Mesenchymal stem cell (in vitro differentiated cells and primary cell): ENCODE data around the gene AKAP7.

Experiments used
- DNase-seq: peaks from one replicate; pipeline ENCODE4 v3.0.0-alpha.2; 2013
- H2AFZ ChIP-seq: one replicate; pipeline ENCODE4 v1.6.1; 2013; ENCODE audit warnings: low read depth, mild to moderate bottlenecking, control low read depth, inconsistent platforms, low read length, moderate library complexity
- H2AK5ac ChIP-seq: 2 replicates; pipeline ENCODE4 v1.6.1; 2013; ENCODE audit warnings: low read length, moderate library complexity, mild to moderate bottlenecking, inconsistent platforms; ENCODE audit not compliant: severe bottlenecking
- H2BK120ac ChIP-seq: one replicate; pipeline ENCODE4 v1.6.1; 2013; ENCODE audit warnings: low read depth, mild to moderate bottlenecking, inconsistent platforms, low read length, moderate library complexity
- H2BK12ac ChIP-seq, 2 experiments: one replicate each; pipeline ENCODE4 v1.6.1; 2013; ENCODE audit warnings: inconsistent platforms in 2 of 2, low read length in 2 of 2, mild to moderate bottlenecking in 2 of 2, moderate library complexity in 2 of 2, control low read depth in 1 of 2
- H2BK15ac ChIP-seq: one replicate; pipeline ENCODE4 v1.6.1; 2013; ENCODE audit warnings: mild to moderate bottlenecking, low read depth, inconsistent platforms; ENCODE audit not compliant: poor library complexity, severe bottlenecking
- H2BK5ac ChIP-seq: 2 replicates; pipeline ENCODE4 v1.6.1; 2013; ENCODE audit warnings: low read depth, mild to moderate bottlenecking, low read length, control low read depth, inconsistent platforms; ENCODE audit not compliant: poor library complexity, severe bottlenecking
- H3K14ac ChIP-seq, 2 experiments: one replicate each; pipeline ENCODE4 v1.6.1; 2013; ENCODE audit warnings: inconsistent platforms in 2 of 2, low read length in 2 of 2, control low read depth in 1 of 2, mild to moderate bottlenecking in 1 of 2, moderate library complexity in 1 of 2
- H3K18ac ChIP-seq, 2 experiments: one replicate each; pipeline ENCODE4 v1.6.1; 2013; ENCODE audit warnings: inconsistent platforms in 2 of 2, low read length in 2 of 2, control low read depth in 1 of 2, low read depth in 1 of 2, mild to moderate bottlenecking in 1 of 2
- H3K23ac ChIP-seq, 2 experiments: one replicate each; pipeline ENCODE4 v1.6.1; 2013; ENCODE audit warnings: inconsistent platforms in 2 of 2, low read length in 2 of 2, mild to moderate bottlenecking in 2 of 2, moderate library complexity in 2 of 2, control low read depth in 1 of 2
- H3K27ac ChIP-seq: 2 replicates; pipeline ENCODE4 v1.5.1; 2013; ENCODE audit warnings: mild to moderate bottlenecking, moderate library complexity, low read length, control low read depth, inconsistent platforms; ENCODE audit not compliant: poor library complexity, severe bottlenecking
- H3K27me3 ChIP-seq, 2 experiments: 2 replicates each; pipeline versions ENCODE4 v1.6.1 to v1.7.0; 2013; ENCODE audit warnings: low read length in 2 of 2, mild to moderate bottlenecking in 2 of 2, moderate library complexity in 2 of 2, control low read depth in 1 of 2, inconsistent platforms in 1 of 2; ENCODE audit not compliant: control insufficient read depth in 1 of 2, insufficient read depth in 1 of 2
- H3K36me3 ChIP-seq, 2 experiments: 2 replicates each; pipeline versions ENCODE4 v1.6.1 to v1.7.0; 2013; ENCODE audit warnings: low read length in 2 of 2, control low read depth in 1 of 2, inconsistent platforms in 1 of 2, low read depth in 1 of 2, mild to moderate bottlenecking in 1 of 2; ENCODE audit not compliant: insufficient read depth in 2 of 2, control insufficient read depth in 1 of 2
- H3K4ac ChIP-seq, 2 experiments: one replicate each; pipeline ENCODE4 v1.6.1; 2013; ENCODE audit warnings: inconsistent platforms in 2 of 2, low read length in 2 of 2, mild to moderate bottlenecking in 2 of 2, moderate library complexity in 2 of 2, control low read depth in 1 of 2, low read depth in 1 of 2
- H3K4me1 ChIP-seq: 2 replicates; pipeline ENCODE4 v1.6.1; 2013; ENCODE audit warnings: low read depth, low read length, control low read depth; ENCODE audit not compliant: control insufficient read depth, insufficient read depth
- H3K4me2 ChIP-seq: 2 replicates; pipeline ENCODE4 v1.6.1; 2013; ENCODE audit warnings: low read length, mild to moderate bottlenecking, inconsistent platforms; ENCODE audit not compliant: poor library complexity, severe bottlenecking
- H3K4me3 ChIP-seq, 2 experiments: 2 replicates each; pipeline versions ENCODE4 v1.5.1 to v1.7.0; 2013; ENCODE audit warnings: low read length in 2 of 2, mild to moderate bottlenecking in 2 of 2, control low read depth in 1 of 2, low read depth in 1 of 2; ENCODE audit not compliant: insufficient read depth in 1 of 2
- H3K79me1 ChIP-seq: replicated peaks from 2 replicates; pipeline ENCODE4 v1.6.1; 2013; ENCODE audit warnings: mild to moderate bottlenecking, control low read depth, low read length, inconsistent platforms; ENCODE audit not compliant: poor library complexity, severe bottlenecking
- H3K9ac ChIP-seq: 2 replicates; pipeline ENCODE4 v1.7.0; 2013; ENCODE audit warnings: mild to moderate bottlenecking, low read length, moderate library complexity
- H3K9me3 ChIP-seq: 2 replicates; pipeline ENCODE4 v1.7.0; 2013; ENCODE audit warnings: mild to moderate bottlenecking, low read length; ENCODE audit not compliant: control insufficient read depth
- H4K8ac ChIP-seq: one replicate; pipeline ENCODE4 v1.6.1; 2013; ENCODE audit warnings: inconsistent platforms, mild to moderate bottlenecking, low read length, moderate library complexity
- H4K91ac ChIP-seq: one replicate; pipeline ENCODE4 v1.6.1; 2013; ENCODE audit warnings: mild to moderate bottlenecking, low read length, inconsistent platforms
- WGBS: methylation state at CpG from one replicate; pipeline ENCODE4 v1.1.7; 2013; ENCODE audit warnings: mixed read lengths; 5-methylcytosine and 5-hydroxymethylcytosine counted together

AKAP7 gene

GRCh38 chr6:131173680-131174079 lies 38.4 kb downstream of the AKAP7 start:
- no peak for DNase-seq
- H3K4me3 ChIP-seq: no peak overlapping the region
- no peaks in the 10 kb centered on the region for H3K9me3 ChIP-seq
- no peak overlapping the region for H3K4ac ChIP-seq
- H2AK5ac ChIP-seq: no peak overlapping the region
- peaks cover 2% of the 10 kb centered on the region for H3K4me1 ChIP-seq
- H3K36me3 ChIP-seq: no peaks in the 10 kb centered on the region
- no peak overlapping the region for H4K91ac ChIP-seq
- no peak overlapping the region for H3K9ac ChIP-seq
- H2BK5ac ChIP-seq: no peak overlapping the region
- no peak overlapping the region for H3K18ac ChIP-seq
- WGBS: 60% methylated on average over 1 of the region's 1 CpG
- H3K27ac ChIP-seq: no peak overlapping the region
- no peak overlapping the region for H4K8ac ChIP-seq
- no peak overlapping the region for H3K14ac ChIP-seq
- no peaks in the 10 kb centered on the region for H3K27me3 ChIP-seq
- no peaks in the 10 kb centered on the region for H3K79me1 ChIP-seq
- no peak overlapping the region for H3K4me2 ChIP-seq
- H2BK12ac ChIP-seq: no peak overlapping the region
- no peak overlapping the region for H2BK120ac ChIP-seq
- no peak overlapping the region for H2AFZ ChIP-seq
- H3K23ac ChIP-seq: no peak overlapping the region
- H2BK15ac ChIP-seq: no peak overlapping the region

- no peak overlapping the region for H2BK12ac ChIP-seq
- H2AFZ ChIP-seq: no peak overlapping the region
Measured at GRCh38 chr6:131175564-131175963, 40.3 kb downstream of the AKAP7 start.

GRCh38 chr6:131177996-131178395 lies 42.7 kb downstream of the AKAP7 start:
- H2BK120ac ChIP-seq: no peak overlapping the region
- H3K36me3 ChIP-seq: no peaks in the 10 kb centered on the region
- H3K27me3 ChIP-seq: no peaks in the 10 kb centered on the region
- H4K8ac ChIP-seq: no peak overlapping the region
- H3K18ac ChIP-seq: no peak overlapping the region
- H3K23ac ChIP-seq: no peak overlapping the region
- no peak overlapping the region for H2BK12ac ChIP-seq
- H3K79me1 ChIP-seq: no peaks in the 10 kb centered on the region
- H2BK15ac ChIP-seq: no peak overlapping the region
- H3K4me3 ChIP-seq: no peak overlapping the region
- H2AFZ ChIP-seq: no peak overlapping the region
- H2AK5ac ChIP-seq: no peak overlapping the region
- H4K91ac ChIP-seq: no peak overlapping the region
- no peak overlapping the region for H3K4me2 ChIP-seq
- no peak overlapping the region for H3K27ac ChIP-seq
- H2BK5ac ChIP-seq: no peak overlapping the region
- no peak overlapping the region for H3K14ac ChIP-seq
- no peak overlapping the region for H3K9ac ChIP-seq
- no peaks in the 10 kb centered on the region for H3K9me3 ChIP-seq
- 92% methylated on average over 6 of the region's 6 CpGs for WGBS
- peaks cover under 1% of the 10 kb centered on the region for H3K4me1 ChIP-seq
- H3K4ac ChIP-seq: no peak overlapping the region
- no peak for DNase-seq

More at GRCh38 chr6:131175564-131175963, 40.3 kb downstream of the AKAP7 start:
- Histone ChIP-seq H3K4me1 (peaks cover 2% of the 10 kb centered on the region), H2BK5ac (no peak overlapping the region), H2AK5ac (no peak overlapping the region), H3K23ac (no peak overlapping the region), H3K9ac (no peak overlapping the region), H4K8ac (no peak overlapping the region), H3K27ac (no peak overlapping the region), H2BK120ac (no peak overlapping the region), H3K4me2 (no peak overlapping the region), H3K4ac (no peak overlapping the region), H2BK15ac (no peak overlapping the region), H3K79me1 (no peaks in the 10 kb centered on the region), H3K27me3 (no peaks in the 10 kb centered on the region), H3K36me3 (no peaks in the 10 kb centered on the region), H3K9me3 (no peaks in the 10 kb centered on the region), H3K14ac (no peak overlapping the region), H4K91ac (no peak overlapping the region), H3K18ac (no peak overlapping the region), H3K4me3 (no peak overlapping the region)
- DNase-seq: no peak
- WGBS: 92% methylated on average over 2 of the region's 2 CpGs

GRCh38 chr6:131182991-131183425 lies 47.7 kb downstream of the AKAP7 start:
- WGBS: 20% methylated on average over 5 of the region's 5 CpGs
- no peak overlapping the region for H2BK5ac ChIP-seq
- H3K4me2 ChIP-seq: peak overlapping the region; percentile 31

More at GRCh38 chr6:131182991-131183425, 47.7 kb downstream of the AKAP7 start:
- Histone ChIP-seq H2AFZ (no peak overlapping the region), H3K4me3 (no peak overlapping the region), H3K79me1 (no peaks in the 10 kb centered on the region), H3K23ac (no peak overlapping the region), H3K27ac (no peak overlapping the region), H2BK12ac (no peak overlapping the region), H3K18ac (peak overlapping the region in 1 of 2 experiments; percentile 77), H4K8ac (peak overlapping the region; percentile 80), H3K36me3 (peaks cover 4 to 7% of the 10 kb centered on the region in 2 experiments), H4K91ac (no peak overlapping the region), H3K27me3 (no peaks in the 10 kb centered on the region), H2BK15ac (no peak overlapping the region), H3K4me1 (peaks cover 3% of the 10 kb centered on the region), H3K4ac (no peak overlapping the region), H3K9me3 (no peaks in the 10 kb centered on the region), H2BK120ac (no peak overlapping the region), H3K14ac (no peak overlapping the region), H2AK5ac (no peak overlapping the region), H3K9ac (no peak overlapping the region)
- DNase-seq: peak; percentile 69
